Dedifferentiated amniotic fluid mesenchymal stem cell (primary cell): ENCODE data around the gene HSPA12B.
"Not testable (repeated sequence)": the region's sequence is repeated elsewhere in the genome, so short reads cannot be mapped to it uniquely, and the experiment has no call there.

Experiments
- DNase-seq: peaks from one replicate; pipeline ENCODE4 v3.0.0-alpha.2; 2016; ENCODE audit errors: extremely low spot score

The HSPA12B gene

GRCh38 chr20:3786665-3787323 is 54.3 kb downstream of the HSPA12B start, which contains the start of gene CENPB:
CENPB (minus strand) TSS chr20:3786740; CDS start chr20:3786483, 257 bp downstream.
- DNase-seq: peak; percentile 82

- DNase-seq: no peak
Measured at GRCh38 chr20:3787324-3788014, 55.0 kb downstream of the HSPA12B start.

- no peak for DNase-seq
Measured at GRCh38 chr20:3788685-3789155, 56.2 kb downstream of the HSPA12B start.

DNA sequence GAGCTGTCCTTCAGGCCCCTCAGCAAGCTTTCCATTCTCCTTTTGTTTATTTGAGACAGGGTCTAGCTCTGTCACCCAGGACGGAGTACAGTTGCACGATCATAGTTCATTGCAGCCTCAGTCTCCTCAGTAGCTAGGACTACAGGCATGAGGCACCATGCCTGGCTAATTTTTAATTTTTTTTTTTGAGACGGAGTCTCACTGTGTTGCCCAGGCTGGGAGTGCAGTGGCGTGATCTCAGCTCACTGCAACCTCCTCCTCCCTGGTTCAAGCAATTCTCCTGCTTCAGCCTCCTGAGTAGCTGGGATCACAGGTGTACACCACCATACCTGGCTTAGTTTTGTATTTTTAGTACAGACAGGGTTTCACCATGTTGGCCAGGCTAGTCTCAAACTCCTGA is 56.7 kb downstream of the HSPA12B start:
- not testable (repeated sequence) for DNase-seq

DNA sequence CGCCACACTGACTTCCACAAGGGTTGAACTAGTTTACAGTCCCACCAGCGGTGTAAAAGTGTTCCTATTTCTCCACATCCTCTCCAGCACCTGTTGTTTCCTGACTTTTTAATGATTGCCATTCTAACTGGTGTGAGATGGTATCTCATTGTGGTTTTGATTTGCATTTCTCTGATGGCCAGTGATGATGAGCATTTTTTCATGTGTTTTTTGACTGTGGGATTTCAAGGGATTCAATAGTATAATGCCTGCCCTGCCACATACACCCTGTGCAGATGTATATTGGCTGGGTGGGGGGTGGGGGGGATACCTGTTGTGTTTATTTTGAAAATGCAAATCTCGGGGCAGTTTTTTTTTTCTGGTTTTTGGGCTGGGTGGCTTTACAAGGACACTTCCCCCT is 61.7 kb downstream of the HSPA12B start:
- DNase-seq: not testable (repeated sequence)

- DNase-seq: no peak
Measured at GRCh38 chr20:3794701-3795420, 62.4 kb downstream of the HSPA12B start.

- peak; percentile 89 for DNase-seq
Measured at GRCh38 chr20:3795511-3796468, 63.3 kb downstream of the HSPA12B start, which contains the start of gene CDC25B. CDC25B (plus strand) TSS chr20:3796310; CDS start chr20:3796532, 222 bp downstream.

DNA sequence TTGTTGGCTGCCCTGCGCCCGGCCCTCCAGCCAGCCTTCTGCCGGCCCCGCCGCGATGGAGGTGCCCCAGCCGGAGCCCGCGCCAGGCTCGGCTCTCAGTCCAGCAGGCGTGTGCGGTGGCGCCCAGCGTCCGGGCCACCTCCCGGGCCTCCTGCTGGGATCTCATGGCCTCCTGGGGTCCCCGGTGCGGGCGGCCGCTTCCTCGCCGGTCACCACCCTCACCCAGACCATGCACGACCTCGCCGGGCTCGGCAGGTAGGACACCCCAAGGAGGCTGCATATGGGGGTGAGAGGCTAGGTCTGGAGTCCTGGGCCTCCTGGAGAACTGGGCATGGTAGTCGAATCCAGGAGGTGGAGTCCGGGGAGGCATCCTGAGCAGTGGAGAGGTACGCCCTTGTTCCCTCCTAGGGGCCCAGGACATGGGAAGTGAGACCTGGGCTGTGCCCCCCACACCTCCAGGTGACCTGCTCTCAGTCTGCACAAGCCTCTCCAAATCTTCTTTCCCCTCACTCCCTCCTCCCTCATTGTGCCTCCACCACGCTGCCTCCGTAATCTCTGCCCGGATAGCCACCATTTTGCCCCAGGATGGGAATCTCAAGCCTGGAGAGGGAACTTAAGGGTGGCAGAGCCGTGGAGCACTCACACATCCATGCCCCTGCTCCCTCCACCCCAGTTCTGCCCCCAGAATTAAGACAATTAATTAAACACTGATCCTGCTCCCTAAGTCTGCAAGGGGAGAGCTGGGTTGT is 64.2 kb downstream of the HSPA12B start:
- DNase-seq: no peak

GRCh38 chr20:3797226-3797545 is 64.7 kb downstream of the HSPA12B start:
- DNase-seq: no peak

DNA sequence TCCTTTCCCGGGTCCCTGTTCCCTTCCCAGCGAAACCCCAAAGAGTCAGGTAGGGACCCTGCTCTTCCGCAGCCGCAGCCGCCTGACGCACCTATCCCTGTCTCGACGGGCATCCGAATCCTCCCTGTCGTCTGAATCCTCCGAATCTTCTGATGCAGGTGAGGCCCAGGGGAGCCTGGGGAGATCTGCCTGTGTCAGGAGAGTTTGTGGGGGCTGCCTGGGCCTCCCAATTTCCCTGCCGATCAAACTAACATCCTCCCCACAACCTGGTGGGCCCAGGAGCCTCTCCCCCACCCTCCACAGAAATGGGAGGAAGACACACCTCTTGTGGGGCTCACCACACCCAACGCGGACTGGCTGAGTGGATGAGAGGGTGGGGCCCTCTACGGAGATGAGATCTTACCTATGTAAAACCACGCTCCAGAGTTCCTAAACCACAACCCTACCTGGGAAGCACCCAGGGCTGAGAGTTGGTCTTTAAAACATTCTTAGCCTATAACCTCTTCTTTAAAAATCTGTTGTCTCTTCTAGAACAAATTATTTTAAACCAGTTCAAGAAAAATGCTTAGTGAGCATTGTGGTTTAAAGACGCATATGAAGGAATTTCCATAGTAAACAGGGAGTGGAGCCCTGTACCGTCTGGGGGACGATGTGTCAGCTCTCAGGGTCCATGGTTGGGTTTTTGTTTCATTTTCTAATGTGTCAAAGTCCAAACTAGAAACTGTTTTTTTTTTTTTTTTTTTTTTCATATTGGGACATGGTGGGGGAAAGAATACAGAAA is 65.3 kb downstream of the HSPA12B start:
- no peak for DNase-seq

DNA sequence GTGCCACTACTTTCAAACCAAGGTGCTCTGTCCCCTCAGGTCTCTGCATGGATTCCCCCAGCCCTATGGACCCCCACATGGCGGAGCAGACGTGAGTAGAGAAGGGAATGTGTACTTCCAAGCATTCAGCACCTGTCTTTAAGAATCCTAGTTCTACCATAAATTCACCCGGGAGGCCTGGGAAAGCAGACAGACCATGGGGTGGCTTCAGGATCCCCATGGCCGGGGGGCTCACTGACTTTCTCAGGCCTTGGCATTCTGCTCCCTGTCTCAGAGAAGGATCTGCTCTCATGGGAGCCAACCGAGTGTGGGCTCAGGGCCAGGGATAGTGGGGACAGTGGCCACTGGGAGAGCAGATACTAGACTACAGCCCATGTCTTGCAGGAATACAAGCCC is 65.9 kb downstream of the HSPA12B start:
- no peak for DNase-seq

DNA sequence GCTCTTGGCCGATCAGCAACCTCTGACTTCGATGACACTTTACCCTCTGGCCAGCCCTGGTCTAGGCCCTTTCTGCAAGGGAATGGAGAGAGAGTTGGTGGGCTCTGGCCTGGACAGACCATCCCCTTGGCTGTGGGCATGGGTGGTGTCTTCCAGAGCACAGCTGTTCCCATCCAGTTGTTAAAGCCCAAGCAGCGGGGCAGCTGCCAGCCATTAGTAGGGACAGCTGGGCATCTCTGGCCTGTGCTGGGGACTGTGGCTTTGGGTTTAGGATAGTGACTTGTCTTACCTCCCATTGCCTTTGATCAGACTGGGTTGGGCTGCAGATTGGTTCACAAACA is 66.4 kb downstream of the HSPA12B start:
- no peak for DNase-seq

GRCh38 chr20:3800256-3800877 is 67.9 kb downstream of the HSPA12B start:
- DNase-seq: no peak

DNA sequence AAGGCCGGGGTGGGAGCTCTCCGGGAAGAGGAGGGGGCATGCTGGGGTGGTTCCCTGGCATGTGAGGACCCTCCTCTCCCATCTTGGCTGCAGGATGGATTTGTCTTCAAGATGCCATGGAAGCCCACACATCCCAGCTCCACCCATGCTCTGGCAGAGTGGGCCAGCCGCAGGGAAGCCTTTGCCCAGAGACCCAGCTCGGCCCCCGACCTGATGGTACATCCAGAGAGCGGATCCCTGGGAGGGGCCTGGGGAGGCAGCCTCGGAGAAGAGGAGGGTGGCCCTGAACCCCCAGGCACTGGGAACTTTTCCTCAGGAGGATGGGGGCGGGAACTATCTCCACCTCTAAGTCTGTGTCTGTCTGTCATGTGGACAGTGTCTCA is 68.4 kb downstream of the HSPA12B start:
- no peak for DNase-seq

- DNase-seq: no peak
Measured at GRCh38 chr20:3801299-3801698, 68.8 kb downstream of the HSPA12B start.

DNA sequence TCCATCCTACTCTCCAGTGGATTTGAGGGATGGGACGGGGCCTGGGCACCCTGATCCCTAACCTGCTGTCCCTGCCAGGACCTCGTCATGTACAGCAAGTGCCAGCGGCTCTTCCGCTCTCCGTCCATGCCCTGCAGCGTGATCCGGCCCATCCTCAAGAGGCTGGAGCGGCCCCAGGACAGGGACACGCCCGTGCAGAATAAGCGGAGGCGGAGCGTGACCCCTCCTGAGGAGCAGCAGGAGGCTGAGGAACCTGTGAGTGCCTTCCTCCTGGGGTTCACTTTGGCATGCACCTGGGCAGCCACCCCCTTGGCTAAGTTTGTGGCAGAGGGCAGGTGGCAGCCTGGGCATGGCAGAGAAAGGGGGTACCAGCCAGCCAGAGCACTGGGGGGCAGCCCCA is 69.4 kb downstream of the HSPA12B start:
- DNase-seq: no peak
